Suprapubic skin (tissue), 4 donors: ENCODE measurements around the gene TMEM244. TPM values are rescaled to one million over a fixed set of nuclear protein-coding genes. Genes with fewer than 3 reads are reported as not detected.
A peak's percentile ranks its signal among the peaks of the same experiment; 100 is the strongest.

Source experiments
- DNase-seq, 2 donors: peaks; one replicate each; pipeline ENCODE4 v3.0.0-alpha.2; 2019; ENCODE audit warnings: low spot score in 2 of 2
- H3K27ac ChIP-seq: fragments of 200-600 bp; sonication (generic); one replicate; pipeline ENCODE4 v1.5.1; 2019
- H3K27me3 ChIP-seq: fragments of 200-600 bp; sonication (generic); one replicate; pipeline ENCODE4 v1.5.1; 2019
- H3K36me3 ChIP-seq: fragments of 200-600 bp; sonication (generic); one replicate; pipeline ENCODE4 v1.5.1; 2019
- H3K4me1 ChIP-seq: fragments of 200-600 bp; sonication (generic); one replicate; pipeline ENCODE4 v1.5.1; 2019
- H3K4me3 ChIP-seq: fragments of 200-600 bp; sonication (generic); one replicate; pipeline ENCODE4 v1.5.1; 2019; ENCODE audit warnings: mild to moderate bottlenecking
- H3K9me3 ChIP-seq: fragments of 200-600 bp; sonication (generic); one replicate; pipeline ENCODE4 v1.5.1; 2019
- EP300 ChIP-seq: sonication (generic); formaldehyde crosslinking; IDR thresholded peaks from one replicate; pipeline ENCODE4 v1.6.1; 2017; ENCODE audit warnings: antibody characterized with exemption
- POLR2A ChIP-seq, 2 donors: fragments of 450-650 bp; IDR thresholded peaks; one replicate each; pipeline ENCODE4 v1.6.1; 2017; ENCODE audit warnings: antibody characterized with exemption in 2 of 2, mild to moderate bottlenecking in 2 of 2, moderate library complexity in 2 of 2
- POLR2AphosphoS5 ChIP-seq, 3 donors: sonication (generic); formaldehyde crosslinking; IDR thresholded peaks; one replicate each; pipeline ENCODE4 v1.6.1; 2017; ENCODE audit warnings: antibody characterized with exemption in 3 of 3
- WGBS: methylation state at CpG from one replicate; pipeline ENCODE4 v1.1.5; 2018; 5-methylcytosine and 5-hydroxymethylcytosine counted together
- total RNA-seq, 4 donors: library from RNA; depleted of rRNA; stranded (reverse); fragments of >200 nt; gene quantifications; one replicate each; pipeline ENCODE4 v1.1.0, GENCODE V29; 2016
- TF ChIP-seq, protein P1 (sequence below), 2 donors: fragments of 200-600 bp in 1 of 2; fragments of 450-650 bp in 1 of 2; sonication (generic) in 1 of 2; IDR thresholded peaks; one replicate each; pipeline ENCODE4 v1.5.1; 2016 to 2019; ENCODE audit warnings: antibody characterized with exemption in 2 of 2, mild to moderate bottlenecking in 1 of 2, moderate library complexity in 1 of 2

TMEM244 gene
- total RNA-seq, 4 donors from 2014 or later, result not detected

GRCh38 chr6:129902681-129903080, 41.6 kb upstream of the TMEM244 start:
- no peak for DNase-seq
- H3K27ac ChIP-seq, result no peak overlapping the region
- no peaks in the 10 kb centered on the region for H3K9me3 ChIP-seq
- no peaks in the 10 kb centered on the region for H3K36me3 ChIP-seq
- TF ChIP-seq EP300 (no peak), POLR2AphosphoS5 (IDR thresholded peaks at IDR 0.05) (no peak), POLR2A (IDR thresholded peaks at IDR 0.05) (no peak)
- TF ChIP-seq, protein P1, sequence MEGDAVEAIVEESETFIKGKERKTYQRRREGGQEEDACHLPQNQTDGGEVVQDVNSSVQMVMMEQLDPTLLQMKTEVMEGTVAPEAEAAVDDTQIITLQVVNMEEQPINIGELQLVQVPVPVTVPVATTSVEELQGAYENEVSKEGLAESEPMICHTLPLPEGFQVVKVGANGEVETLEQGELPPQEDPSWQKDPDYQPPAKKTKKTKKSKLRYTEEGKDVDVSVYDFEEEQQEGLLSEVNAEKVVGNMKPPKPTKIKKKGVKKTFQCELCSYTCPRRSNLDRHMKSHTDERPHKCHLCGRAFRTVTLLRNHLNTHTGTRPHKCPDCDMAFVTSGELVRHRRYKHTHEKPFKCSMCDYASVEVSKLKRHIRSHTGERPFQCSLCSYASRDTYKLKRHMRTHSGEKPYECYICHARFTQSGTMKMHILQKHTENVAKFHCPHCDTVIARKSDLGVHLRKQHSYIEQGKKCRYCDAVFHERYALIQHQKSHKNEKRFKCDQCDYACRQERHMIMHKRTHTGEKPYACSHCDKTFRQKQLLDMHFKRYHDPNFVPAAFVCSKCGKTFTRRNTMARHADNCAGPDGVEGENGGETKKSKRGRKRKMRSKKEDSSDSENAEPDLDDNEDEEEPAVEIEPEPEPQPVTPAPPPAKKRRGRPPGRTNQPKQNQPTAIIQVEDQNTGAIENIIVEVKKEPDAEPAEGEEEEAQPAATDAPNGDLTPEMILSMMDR (IDR thresholded peaks at IDR 0.05), result no peak
- no peaks in the 10 kb centered on the region for H3K27me3 ChIP-seq
- no peak overlapping the region for H3K4me3 ChIP-seq
- 90% methylated on average over 1 of the region's 1 CpG for WGBS
- H3K4me1 ChIP-seq, result no peaks in the 10 kb centered on the region

DNA sequence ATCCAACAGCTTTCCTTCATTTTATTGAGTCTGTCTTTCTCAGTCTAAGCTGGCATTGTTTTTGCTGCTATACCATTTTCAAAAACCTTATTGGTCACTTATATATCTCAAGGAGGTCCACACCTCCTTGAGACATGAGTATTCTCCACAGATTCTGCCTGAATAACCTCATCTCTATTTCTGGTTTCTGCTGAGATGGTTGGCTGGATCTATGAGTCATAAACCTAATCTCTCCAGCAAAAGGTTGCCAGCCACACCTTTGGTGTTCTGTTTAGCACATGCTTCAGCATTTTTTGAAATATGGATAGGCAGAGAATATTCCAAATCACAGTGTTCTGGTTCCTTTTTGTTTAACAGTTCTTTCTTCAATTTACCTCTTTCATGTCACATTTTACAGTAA, 40.8 kb upstream of the TMEM244 start:
- Histone ChIP-seq H3K36me3 (no peaks in the 10 kb centered on the region), H3K27me3 (no peaks in the 10 kb centered on the region), H3K9me3 (no peaks in the 10 kb centered on the region), H3K4me3 (no peak overlapping the region), H3K4me1 (no peaks in the 10 kb centered on the region), H3K27ac (no peak overlapping the region)
- TF ChIP-seq EP300 (no peak), POLR2AphosphoS5 (IDR thresholded peaks at IDR 0.05) (no peak)
- DNase-seq, result no peak

DNA sequence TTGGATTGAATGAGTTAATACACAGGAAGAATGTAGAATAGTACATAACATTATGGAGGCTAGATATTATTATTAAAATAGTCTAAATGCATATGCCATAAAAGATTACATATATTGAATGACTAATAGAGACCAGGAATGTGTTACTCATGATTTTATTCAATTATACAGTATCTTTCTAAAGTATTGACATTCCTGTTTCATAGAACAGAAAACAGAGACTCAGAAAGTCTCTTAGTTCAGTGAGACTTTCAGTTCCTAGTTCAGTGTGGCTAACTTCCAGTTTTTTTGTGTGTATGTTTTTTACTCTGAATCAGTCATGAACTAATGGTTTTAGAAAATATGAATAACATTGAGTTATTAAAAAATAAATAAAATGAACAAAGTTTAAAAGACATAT, 34.6 kb upstream of the TMEM244 start:
- Histone ChIP-seq H3K9me3 (no peaks in the 10 kb centered on the region), H3K36me3 (no peaks in the 10 kb centered on the region), H3K4me3 (no peak overlapping the region), H3K27me3 (no peaks in the 10 kb centered on the region), H3K4me1 (no peaks in the 10 kb centered on the region), H3K27ac (no peak overlapping the region)
- no peak for TF ChIP-seq EP300
- TF ChIP-seq POLR2AphosphoS5 (IDR thresholded peaks at IDR 0.05), result no peak
- TF ChIP-seq, protein P1 (IDR thresholded peaks at IDR 0.05), result no peak
- no peak for TF ChIP-seq POLR2A (IDR thresholded peaks at IDR 0.05)
- DNase-seq, result no peak

- TF ChIP-seq, protein P1 (IDR thresholded peaks at IDR 0.05), result no peak
- TF ChIP-seq POLR2A (IDR thresholded peaks at IDR 0.05), result no peak
- TF ChIP-seq POLR2AphosphoS5 (IDR thresholded peaks at IDR 0.05), result no peak
- TF ChIP-seq EP300, result no peak
- no peak for DNase-seq
- Histone ChIP-seq H3K36me3 (no peaks in the 10 kb centered on the region), H3K9me3 (no peaks in the 10 kb centered on the region), H3K27ac (no peak overlapping the region), H3K27me3 (no peaks in the 10 kb centered on the region), H3K4me1 (no peaks in the 10 kb centered on the region), H3K4me3 (no peak overlapping the region)
- 59% methylated on average over 3 of the region's 3 CpGs for WGBS
These were observed 33.8 kb upstream of the TMEM244 start for GRCh38 chr6:129894921-129895320.

DNA sequence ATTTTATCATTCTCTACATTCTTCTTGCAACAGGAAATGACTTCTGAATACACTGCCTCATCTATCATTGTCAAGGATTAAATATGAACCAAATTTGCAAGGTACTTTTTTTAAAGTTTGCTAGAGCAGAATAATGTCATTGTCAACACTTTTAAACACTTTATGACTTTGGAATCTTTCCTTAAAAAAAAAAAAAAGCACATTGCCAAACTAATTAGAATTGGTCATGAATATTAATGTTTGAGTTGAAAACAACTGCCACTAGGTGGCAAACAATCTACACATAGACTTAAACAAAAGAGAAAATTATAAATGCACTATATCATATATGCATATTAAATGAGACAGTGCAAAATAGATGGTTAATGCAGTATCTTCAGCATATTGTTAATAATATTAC, 32.5 kb upstream of the TMEM244 start:
- no peak overlapping the region for H3K27ac ChIP-seq
- no peak overlapping the region for H3K4me3 ChIP-seq
- no peaks in the 10 kb centered on the region for H3K36me3 ChIP-seq
- no peaks in the 10 kb centered on the region for H3K27me3 ChIP-seq
- TF ChIP-seq POLR2AphosphoS5 (IDR thresholded peaks at IDR 0.05), result no peak
- TF ChIP-seq, protein P1 (IDR thresholded peaks at IDR 0.05), result peak in 1 of 2 donors; percentile 2
- H3K9me3 ChIP-seq, result no peaks in the 10 kb centered on the region
- DNase-seq, result no peak
- H3K4me1 ChIP-seq, result no peaks in the 10 kb centered on the region

DNA sequence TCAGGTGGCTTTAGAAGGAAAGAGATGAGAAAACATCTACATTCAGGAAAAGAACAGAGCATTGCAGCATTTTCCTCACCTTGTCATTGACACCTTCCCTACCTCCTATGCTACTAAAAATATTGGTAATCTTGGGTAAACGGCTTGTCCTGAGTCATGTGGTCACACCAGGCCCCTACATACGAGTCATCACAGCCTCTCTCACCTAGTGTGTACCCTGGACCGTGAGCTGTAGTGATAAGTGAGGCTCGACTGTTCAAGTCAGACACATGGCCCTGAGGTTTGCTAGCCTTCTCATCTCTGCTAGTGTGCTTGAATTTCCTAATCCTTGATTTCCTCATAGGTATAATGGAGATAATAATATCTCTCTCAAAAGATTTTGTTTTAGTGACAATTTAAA, 29.6 kb upstream of the TMEM244 start:
- Histone ChIP-seq H3K36me3 (no peaks in the 10 kb centered on the region), H3K4me1 (no peaks in the 10 kb centered on the region), H3K4me3 (no peak overlapping the region), H3K27ac (no peak overlapping the region), H3K9me3 (no peaks in the 10 kb centered on the region), H3K27me3 (no peaks in the 10 kb centered on the region)
- no peak for DNase-seq
- WGBS, result 81% methylated on average over 4 of the region's 4 CpGs
- TF ChIP-seq POLR2A (IDR thresholded peaks at IDR 0.05) (no peak), EP300 (no peak), POLR2AphosphoS5 (IDR thresholded peaks at IDR 0.05) (no peak)
- TF ChIP-seq, protein P1 (IDR thresholded peaks at IDR 0.05), result no peak
